GM21576 (cell line): ENCODE measurements around the gene MYOM3.
"Not testable (repeated sequence)": the region's sequence is repeated elsewhere in the genome, so short reads cannot be mapped to it uniquely, and the experiment has no call there.

Experiments used
- ATAC-seq: cut with Tn5 transposase; IDR thresholded peaks from one replicate; pipeline ENCODE4 v1.9.1; 2021; ENCODE audit warnings: mild to moderate bottlenecking, moderate library complexity; ENCODE audit not compliant: unreplicated experiment

Gene MYOM3

GRCh38 chr1:24074817-24075589 is 36.9 kb downstream of the MYOM3 start:
- no peak for ATAC-seq

- no peak for ATAC-seq
Observed at GRCh38 chr1:24074196-24074595, 37.7 kb downstream of the MYOM3 start.

DNA sequence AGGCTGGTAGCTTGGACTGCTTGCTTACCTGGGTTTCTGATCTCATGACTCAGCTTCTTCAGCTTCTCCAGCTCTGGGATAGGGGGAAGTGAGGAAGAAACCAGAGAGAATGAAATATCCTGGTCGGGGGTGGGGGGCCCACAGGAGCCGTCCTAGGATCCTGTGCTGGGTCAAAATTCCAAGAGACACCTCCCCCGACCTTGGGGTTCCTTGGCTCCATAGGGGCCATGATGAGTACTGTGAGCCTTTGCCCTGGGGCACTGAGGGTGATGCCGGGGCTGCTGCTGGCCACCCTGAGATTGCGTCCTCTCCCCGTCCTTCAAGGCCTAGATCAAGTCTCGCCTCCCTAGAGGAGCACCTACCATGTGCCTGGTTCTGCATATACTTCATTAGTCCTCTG is 40.0 kb downstream of the MYOM3 start:
- no peak for ATAC-seq

DNA sequence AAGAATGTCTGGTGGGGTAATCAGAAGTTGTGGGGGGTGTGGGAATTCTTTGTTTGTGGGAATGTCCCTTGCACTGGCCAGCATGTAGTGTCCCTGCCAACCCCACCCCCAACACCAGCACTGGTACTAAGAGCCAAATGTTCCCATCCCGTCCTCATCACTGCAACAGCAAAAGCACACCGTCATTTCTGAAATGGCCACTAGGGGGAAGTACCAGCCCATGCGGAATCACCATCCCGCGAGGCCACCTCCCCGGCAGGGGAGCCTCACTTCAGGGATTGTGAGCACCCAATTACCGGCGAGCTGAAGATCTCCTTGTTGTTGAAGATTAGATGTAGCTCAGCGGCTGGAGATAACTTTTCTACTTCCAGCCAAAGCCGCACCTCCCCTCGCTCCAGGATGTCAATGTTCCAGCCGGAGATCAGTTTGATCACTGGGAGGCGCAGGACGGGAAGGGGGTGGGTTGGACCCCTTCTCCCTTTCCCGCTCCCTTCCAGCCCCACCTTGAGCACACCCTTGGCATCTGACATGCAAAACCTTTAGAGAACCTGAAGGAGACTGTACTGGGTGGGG is 41.0 kb downstream of the MYOM3 start:
- no peak for ATAC-seq

DNA sequence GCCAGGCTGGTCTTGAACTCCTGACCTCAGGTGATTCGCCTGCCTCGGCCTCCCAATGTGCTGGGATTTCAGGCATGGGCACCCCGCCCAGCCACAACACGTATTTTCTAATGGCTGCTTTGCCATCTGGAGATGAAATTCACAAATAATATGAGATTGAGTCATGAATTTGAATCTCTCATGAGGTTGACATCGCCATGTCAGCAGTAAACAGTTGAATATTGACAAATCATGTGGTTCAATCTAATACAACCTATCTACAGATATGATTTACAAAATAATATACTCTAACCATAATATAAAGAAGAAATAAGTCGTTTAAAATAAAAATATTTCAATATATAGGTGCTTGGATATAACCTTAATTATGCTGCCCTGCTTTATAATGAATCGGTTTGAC is 42.1 kb downstream of the MYOM3 start:
- no peak for ATAC-seq

GRCh38 chr1:24067978-24068377 is 44.0 kb downstream of the MYOM3 start:
- no peak for ATAC-seq

- ATAC-seq = no peak
Observed at GRCh38 chr1:24065304-24065703, 46.6 kb downstream of the MYOM3 start.

DNA sequence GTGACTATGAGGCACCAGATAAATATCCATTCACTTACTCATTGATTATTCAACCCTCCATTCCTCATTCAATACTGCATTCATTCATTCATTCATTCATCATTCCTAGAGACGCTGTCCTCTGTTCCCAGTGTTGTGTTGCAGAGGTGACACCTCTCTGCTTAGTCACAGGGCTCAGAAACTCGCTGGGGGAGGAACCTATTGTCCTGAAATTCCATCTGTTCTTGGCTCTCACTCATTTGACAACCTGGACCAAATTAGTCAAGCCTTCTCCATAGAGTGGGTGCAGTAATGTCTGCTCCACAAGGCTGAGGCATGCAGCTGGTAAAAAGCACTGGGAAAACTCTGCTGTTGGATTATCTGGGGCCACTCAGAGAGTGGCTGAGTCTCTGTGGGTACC is 49.7 kb downstream of the MYOM3 start:
- ATAC-seq = no peak

- no peak for ATAC-seq
Observed at GRCh38 chr1:24060482-24060881, 51.5 kb downstream of the MYOM3 start.

DNA sequence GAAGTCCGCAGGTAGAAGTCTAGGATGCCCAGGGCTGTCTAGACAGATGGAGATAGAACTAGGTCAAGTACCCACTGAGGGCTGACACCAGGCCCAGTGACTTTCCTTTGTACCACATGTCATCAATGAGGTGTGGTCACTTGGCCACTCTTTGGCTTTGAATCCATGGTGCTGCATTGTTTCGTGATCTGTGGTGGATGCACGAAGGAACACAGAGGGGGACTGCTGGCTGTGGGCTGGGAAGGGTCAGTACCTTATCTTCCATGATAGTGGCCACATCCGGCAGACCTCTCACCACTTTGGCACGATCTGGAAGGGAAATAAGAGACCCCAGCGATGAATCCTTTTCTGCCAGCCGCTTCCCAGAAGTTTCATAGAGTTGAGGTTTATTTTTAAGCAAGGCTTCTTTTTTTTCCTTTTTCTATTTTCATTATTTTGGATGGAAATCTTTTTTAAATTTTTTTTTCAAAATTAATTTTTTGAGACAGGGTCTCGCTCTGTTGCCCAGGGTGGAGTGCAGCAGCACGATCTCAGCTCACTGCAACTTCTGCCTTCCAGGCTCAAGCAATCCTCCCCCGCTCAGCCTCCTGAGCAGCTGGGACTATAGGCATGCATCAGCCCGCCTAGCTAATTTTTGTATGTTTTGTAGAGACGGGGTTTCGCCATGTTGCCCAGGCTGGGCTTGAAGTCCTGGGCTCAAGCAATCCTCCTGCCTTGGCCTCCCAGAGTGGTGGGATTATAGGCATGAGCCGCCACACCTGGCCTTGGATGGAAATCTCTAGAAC is 53.1 kb downstream of the MYOM3 start:
- ATAC-seq = no peak

DNA sequence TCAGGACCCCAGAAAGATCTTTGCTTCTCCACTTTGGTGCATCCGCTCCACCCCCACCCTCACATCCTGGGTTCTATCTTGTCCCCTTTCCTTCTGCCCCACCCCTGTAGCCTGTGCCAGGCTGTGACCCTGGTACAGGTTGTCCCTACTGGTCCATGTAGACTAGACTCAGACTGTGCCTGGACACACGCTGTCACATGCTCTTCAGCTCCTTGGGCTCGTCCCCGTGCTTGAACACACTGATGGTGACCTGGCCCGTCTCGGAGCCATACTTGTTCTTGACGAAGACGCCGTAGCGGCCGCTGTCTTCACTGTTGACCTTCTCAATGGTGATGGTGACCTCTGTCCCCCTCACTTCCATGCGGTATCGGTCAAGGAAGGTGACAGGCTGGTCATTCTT is 54.8 kb downstream of the MYOM3 start:
- ATAC-seq = no peak

DNA sequence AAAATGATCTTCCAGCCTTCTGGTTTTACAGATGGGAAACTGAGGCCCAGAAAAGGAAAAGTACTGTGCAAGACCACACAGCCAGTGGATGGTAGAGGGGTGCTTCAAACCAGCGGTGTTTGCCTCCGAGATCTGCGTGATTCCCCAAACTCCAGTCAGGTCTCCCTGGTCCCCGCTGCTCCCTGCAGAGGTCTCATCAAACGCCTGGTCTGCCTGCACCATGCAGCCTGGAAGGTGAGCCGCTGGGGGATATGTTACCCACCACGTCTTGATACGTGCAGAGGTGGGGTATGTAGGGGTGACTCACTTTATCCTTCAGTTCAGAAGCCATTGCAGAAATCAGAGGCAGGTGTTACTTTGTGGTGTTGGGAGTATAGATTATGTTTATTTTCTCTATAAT is 56.3 kb downstream of the MYOM3 start:
- no peak for ATAC-seq

DNA sequence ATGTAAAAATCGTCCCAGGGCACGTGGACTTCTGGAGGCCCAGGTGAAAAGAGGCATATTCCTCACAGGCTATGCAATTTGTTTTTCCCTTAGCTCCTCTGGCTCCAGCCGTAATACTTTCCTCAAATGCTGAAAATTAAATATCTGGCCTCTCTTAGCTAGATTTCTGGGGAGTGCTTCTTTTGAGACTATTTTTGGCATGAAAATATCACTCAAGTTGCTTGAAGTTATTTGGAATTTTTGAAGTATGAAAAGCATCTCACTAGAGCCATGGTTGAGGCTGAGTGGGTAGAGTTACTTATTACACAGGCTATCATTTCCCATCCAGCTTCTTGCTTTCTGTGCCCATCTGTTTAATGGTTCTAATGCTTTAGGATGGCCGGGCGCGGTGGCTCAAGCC is 59.7 kb downstream of the MYOM3 start:
- ATAC-seq = no peak

- no peak for ATAC-seq
Observed at GRCh38 chr1:24051206-24051945, 60.6 kb downstream of the MYOM3 start.

DNA sequence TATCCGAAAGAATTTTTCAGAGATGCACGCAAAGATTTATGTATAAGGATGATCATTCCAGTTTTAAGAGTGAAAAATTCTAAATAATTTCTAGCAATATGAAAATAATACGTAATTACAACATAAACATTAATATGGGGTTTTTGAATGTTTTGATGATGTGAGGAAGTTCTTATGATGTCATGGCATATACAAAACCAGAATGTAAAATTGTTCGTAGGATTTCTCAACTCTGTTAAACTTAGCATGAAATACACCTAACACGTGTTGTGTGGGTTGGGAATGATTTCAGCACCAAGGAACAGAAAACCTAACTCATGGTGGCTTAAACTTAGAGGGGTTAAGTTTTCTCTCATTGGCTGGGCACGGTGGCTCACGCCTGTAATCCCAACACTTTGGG is 62.2 kb downstream of the MYOM3 start:
- no peak for ATAC-seq

- not testable (repeated sequence) for ATAC-seq
Observed at GRCh38 chr1:24048894-24049293, 63.0 kb downstream of the MYOM3 start.

GRCh38 chr1:24048205-24048869 is 63.6 kb downstream of the MYOM3 start:
- no peak for ATAC-seq

DNA sequence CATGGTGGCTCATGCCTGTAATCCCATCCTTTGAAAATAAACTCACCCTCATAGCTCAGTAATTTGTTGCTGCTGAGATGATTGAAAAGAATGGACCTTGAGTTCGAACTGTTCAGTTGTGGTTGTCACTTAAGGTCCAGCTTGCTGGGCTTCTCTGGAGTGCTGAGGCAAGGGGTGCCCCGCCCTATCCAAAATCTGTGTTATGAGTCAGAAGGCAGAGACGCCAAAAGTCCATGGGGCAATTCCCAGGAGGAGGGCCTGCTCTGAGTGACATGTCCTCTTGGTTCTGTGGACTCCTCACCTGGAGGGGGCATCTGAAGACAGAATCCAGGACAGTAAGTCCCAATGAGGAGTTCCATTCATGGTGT is 64.8 kb downstream of the MYOM3 start:
- ATAC-seq = no peak

DNA sequence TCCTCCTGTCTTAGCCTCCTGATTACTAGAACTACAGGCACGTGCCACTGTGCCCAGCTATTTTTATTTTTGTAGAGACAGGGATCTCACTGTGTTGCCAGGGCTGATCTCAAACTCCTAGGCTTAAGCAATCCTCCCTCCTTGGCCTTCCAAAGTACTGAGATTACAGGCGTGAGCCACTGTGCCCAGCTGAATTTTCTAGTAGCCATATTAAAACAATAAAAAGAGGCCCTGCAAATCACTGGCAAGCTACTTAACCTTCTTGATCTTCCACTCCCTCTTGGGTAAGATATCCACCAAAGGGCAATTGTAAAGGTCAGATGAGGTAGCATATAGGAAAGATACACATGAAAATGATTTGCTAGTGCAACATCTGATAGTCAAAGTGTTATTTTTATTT is 66.2 kb downstream of the MYOM3 start:
- ATAC-seq = no peak

GRCh38 chr1:24044672-24045071 is 67.3 kb downstream of the MYOM3 start:
- not testable (repeated sequence) for ATAC-seq
